ENCODE data around the gene TOR1B.

The TOR1B gene

DNA sequence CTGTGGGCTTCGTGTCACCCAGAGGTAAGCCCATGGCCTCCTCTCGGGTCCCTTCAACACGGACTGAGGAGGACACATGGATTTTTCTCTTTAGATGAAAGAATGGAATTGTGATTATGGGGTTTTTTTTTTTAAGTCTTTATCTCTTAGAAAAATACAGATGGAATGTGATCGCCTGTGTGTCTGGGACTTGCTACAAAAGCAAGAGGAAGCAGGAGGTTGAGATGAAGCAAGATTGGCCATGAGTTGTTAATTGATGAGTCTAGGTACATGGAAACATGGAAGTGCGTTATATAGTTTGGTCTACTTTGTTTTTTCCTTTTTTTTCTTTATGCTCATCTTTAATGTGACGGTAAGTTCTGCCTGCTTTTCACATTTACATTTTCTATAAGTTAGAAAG is 46.9 kb downstream of the TOR1B start:
- DNase-seq = no peak

GRCh38 chr9:129850821-129851550 is 48.0 kb downstream of the TOR1B start:
- DNase-seq = no peak

GRCh38 chr9:129851821-129852220 is 48.8 kb downstream of the TOR1B start:
- DNase-seq = no peak

DNA sequence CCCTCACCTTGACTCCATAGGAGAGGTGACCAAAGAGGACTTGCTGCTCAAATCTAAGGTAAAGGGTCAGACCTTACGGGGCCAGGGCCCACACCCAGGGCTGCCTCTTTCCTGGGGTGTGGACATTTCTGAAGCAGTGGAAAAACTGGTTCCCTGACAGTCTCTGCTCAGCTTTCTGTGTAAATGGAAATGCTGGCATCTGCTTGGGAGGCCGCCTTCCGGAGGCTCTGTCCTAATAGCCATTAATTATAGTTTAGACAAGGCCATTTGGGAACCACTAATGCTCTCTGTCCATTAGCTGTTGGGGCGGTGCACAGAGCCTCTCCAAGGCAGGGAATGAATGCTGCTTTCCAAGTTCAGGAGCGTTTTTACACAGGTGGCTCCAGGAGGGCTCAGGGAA is 49.6 kb downstream of the TOR1B start:
- no peak for DNase-seq

- no peak for DNase-seq
Measured at GRCh38 chr9:129853614-129854013, 50.6 kb downstream of the TOR1B start.

- no peak for DNase-seq
Measured at GRCh38 chr9:129854588-129855110, 51.7 kb downstream of the TOR1B start.

- no peak for DNase-seq
Measured at GRCh38 chr9:129857207-129857606, 54.2 kb downstream of the TOR1B start.

DNA sequence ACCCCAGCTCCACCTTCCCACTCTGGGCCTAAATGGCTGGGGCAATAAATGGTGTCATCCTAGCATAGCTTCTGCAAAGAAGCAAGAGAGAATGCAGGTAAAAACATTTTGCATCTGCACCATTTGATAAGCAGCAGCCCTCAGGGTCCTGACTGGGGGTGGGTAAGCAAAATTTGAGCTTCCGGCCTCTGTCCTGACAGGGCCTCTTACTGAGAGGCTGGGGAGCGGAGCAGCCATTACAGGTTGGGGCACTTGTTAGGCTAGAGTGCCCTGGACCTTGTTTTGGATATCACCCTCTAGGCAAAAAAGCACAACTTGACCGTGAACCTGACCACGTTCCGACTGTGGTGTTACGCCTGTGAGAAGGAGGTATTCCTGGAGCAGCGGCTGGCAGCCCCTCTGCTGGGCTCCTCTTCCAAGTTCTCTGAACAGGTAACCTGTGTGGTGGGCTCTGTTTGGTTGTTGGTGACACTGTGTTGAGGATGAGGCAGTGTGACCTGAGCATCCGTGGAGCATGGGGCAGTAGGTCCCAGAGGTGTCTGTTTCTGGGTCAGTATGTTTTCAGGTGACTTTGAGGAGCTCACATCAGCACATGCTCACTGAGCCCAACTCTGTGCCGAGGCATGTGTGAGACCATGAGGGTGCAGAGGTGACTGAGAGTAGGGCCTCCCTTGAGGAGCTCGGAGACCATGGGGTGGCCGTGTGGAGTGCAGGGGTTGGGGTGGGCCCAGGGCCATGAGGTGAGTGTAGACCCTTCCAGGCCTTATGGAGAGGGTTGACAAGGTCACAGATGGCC is 55.4 kb downstream of the TOR1B start:
- DNase-seq = no peak

Measured in NCI-H1048 (cell line).